NCI-H460 (cell line): ENCODE measurements around the gene TIMM50. TPM values are rescaled to one million over a fixed set of nuclear protein-coding genes. Genes with fewer than 3 reads are reported as not detected.

Experiments used
- DNase-seq: peaks from one replicate; pipeline ENCODE4 v3.0.0-alpha.2; 2016; ENCODE audit warnings: low read depth; ENCODE audit errors: extremely low read depth
- total RNA-seq: library from RNA; depleted of rRNA; stranded (reverse); fragments of >200 nt; shearing (Covaris generic); gene quantifications from 2 replicates; pipeline ENCODE4 v1.2.3, GENCODE V29; 2014; rRNA removed

Gene TIMM50
- total RNA-seq, 1 experiment from 2014 or later = 81.7 TPM

DNA sequence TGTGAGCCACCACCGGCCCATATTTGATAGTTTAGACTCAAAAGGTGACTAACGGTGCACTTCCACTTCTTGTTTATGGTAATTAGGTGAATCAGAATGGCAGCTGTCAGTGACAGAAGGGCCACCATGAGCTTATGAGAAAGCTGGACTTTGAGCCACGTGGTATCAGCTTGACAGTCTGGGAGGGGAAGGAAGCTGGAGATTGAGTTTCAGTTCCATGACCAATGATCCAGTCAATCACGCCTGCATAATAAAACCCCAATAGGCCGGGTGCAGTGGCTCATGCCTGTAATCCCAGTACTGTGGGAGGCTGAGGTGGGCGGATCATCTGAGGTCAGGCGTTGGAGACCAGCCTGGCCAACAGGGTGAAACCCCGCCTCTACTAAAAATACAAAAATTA is 43.9 kb downstream of the TIMM50 start:
- no peak for DNase-seq

- DNase-seq = no peak
Measured at GRCh38 chr19:39525205-39525604, 44.6 kb downstream of the TIMM50 start.

- no peak for DNase-seq
Measured at GRCh38 chr19:39531834-39532232, 51.2 kb downstream of the TIMM50 start.

DNA sequence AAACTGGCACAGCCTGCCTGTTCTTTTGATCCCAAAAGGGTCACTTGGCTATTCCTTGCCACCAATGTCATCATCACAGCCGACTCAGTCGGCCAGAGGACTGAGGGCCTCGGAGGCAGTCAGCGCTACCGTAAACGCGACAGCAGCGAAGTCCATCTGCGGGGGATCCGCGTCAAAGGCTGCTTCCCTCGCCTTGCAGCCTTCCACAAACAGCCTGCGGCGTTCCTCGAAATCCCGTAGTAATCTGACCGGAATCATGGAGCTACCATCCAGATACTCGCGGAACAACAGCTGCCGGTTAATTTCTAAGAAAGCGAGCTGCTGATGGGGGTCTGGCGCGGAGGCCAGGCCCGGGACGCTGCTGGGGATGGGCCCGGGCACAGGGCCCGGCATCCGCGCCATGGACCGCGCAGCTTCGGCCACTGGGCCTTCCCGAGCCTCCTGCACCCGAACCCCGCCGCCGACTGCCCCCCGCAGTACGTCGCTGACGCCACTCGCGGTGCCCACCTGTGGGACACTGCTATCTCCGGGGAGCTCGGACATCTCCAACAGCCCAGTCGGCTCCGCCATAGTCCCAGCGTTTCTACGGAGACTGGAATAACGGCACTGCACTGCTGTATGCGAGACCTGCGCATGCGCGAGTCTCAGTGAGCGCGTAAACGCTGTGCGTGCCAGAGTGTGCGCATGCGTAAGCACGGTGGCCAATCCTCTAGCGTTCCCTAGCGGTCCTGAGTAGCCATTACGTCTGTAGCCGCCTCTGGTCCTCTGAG is 51.8 kb downstream of the TIMM50 start, which contains the start of gene EID2B:
TSS of gene EID2B (minus strand) at position 620 of the 770 bp plus-strand sequence. CDS start at position 570, 50 bp downstream.
- peak; percentile 93 for DNase-seq

GRCh38 chr19:39533003-39533512 is 52.4 kb downstream of the TIMM50 start:
- DNase-seq = no peak

- DNase-seq = no peak
Measured at GRCh38 chr19:39533791-39534190, 53.2 kb downstream of the TIMM50 start.

DNA sequence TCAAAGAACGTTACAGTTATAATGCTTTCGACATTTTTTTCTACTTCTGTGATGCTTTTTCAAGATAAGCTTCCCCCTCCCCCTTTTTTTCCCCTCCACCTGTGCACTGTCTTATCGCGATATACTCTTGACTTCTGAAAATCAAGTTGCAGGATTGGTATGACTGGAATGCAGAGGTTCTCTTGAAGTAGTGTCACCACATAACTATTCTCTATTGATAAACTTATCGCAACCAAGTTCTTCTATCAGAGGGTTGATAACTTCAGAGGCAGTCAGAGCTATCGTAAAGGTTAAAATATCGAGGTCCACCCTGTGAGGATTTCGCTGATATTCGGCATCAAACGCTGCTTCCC is 58.5 kb downstream of the TIMM50 start:
- no peak for DNase-seq

GRCh38 chr19:39539518-39540332 is 59.1 kb downstream of the TIMM50 start, which contains the start of gene EID2:
TSS of gene EID2 (minus strand) at chr19:39540161. CDS start at chr19:39540079, 82 bp downstream.
- peak; percentile 87 for DNase-seq

- DNase-seq = no peak
Measured at GRCh38 chr19:39540333-39540673, 59.7 kb downstream of the TIMM50 start.

Other genes with a start within 250 kb of the TIMM50 start
- not detected in 2 replicates for gene IFNL3, start 235.8 kb upstream of the TIMM50 start, total RNA-seq
- not detected in 2 replicates for gene IFNL4, start 232.0 kb upstream of the TIMM50 start, total RNA-seq
- not detected in 2 replicates for gene IFNL2, start 212.4 kb upstream of the TIMM50 start, total RNA-seq
- not detected in 2 replicates for gene IFNL1, start 184.4 kb upstream of the TIMM50 start, total RNA-seq
- gene LRFN1, start 160.0 kb upstream of the TIMM50 start, total RNA-seq = 0.66 and 0.79 TPM in 2 replicates
- gene GMFG, start 144.8 kb upstream of the TIMM50 start, total RNA-seq = not detected in 2 replicates
- 57.7 and 57.8 TPM in 2 replicates for gene SAMD4B, start 138.4 kb upstream of the TIMM50 start, total RNA-seq
- 21.1 and 27.7 TPM in 2 replicates for gene PAF1, start 89.7 kb upstream of the TIMM50 start, total RNA-seq
- gene MED29, start 89.5 kb upstream of the TIMM50 start, total RNA-seq = 20.8 and 22.5 TPM in 2 replicates
- 15.1 and 24.6 TPM in 2 replicates for gene ZFP36, start 74.0 kb upstream of the TIMM50 start, total RNA-seq
- 16.7 and 18.0 TPM in 2 replicates for gene PLEKHG2, start 68.2 kb upstream of the TIMM50 start, total RNA-seq
- gene RPS16, start 44.9 kb upstream of the TIMM50 start, total RNA-seq = 541 and 944 TPM in 2 replicates
- gene SUPT5H, start 35.3 kb upstream of the TIMM50 start, total RNA-seq = 42.3 and 48.4 TPM in 2 replicates
- 4.0 and 5.8 TPM in 2 replicates for gene DLL3, start 18.1 kb downstream of the TIMM50 start, total RNA-seq
- gene SELENOV, start 34.3 kb downstream of the TIMM50 start, total RNA-seq = not detected in 2 replicates
- gene EID2B, start 52.0 kb downstream of the TIMM50 start, total RNA-seq = 3.3 and 4.9 TPM in 2 replicates
- 10.7 and 12.6 TPM in 2 replicates for gene EID2, start 59.3 kb downstream of the TIMM50 start, total RNA-seq
- gene LGALS13, start 121.7 kb downstream of the TIMM50 start, total RNA-seq = not detected in 2 replicates
- gene LGALS16, start 175.1 kb downstream of the TIMM50 start, total RNA-seq = not detected in 2 replicates
- gene LGALS14, start 223.6 kb downstream of the TIMM50 start, total RNA-seq = not detected in 2 replicates